NB4 (cell line): ENCODE measurements around the gene OR6C65.
"Not testable (repeated sequence)": the region's sequence is repeated elsewhere in the genome, so short reads cannot be mapped to it uniquely, and the experiment has no call there.

Experiments
- POLR2A ChIP-seq: IDR thresholded peaks from 2 replicates; pipeline ENCODE4 v1.6.1; 2011; ENCODE audit warnings: mild to moderate bottlenecking; ENCODE audit not compliant: insufficient read length; ENCODE audit errors: extremely low read depth
- TF ChIP-seq, protein P1 (sequence below): IDR thresholded peaks from one replicate; pipeline ENCODE4 v1.5.1; 2012; ENCODE audit warnings: low read depth, low read length
- TF ChIP-seq, protein P2 (sequence below): IDR thresholded peaks from 2 replicates; pipeline ENCODE4 v1.6.1; 2011; ENCODE audit warnings: low read depth, low read length

DNA sequence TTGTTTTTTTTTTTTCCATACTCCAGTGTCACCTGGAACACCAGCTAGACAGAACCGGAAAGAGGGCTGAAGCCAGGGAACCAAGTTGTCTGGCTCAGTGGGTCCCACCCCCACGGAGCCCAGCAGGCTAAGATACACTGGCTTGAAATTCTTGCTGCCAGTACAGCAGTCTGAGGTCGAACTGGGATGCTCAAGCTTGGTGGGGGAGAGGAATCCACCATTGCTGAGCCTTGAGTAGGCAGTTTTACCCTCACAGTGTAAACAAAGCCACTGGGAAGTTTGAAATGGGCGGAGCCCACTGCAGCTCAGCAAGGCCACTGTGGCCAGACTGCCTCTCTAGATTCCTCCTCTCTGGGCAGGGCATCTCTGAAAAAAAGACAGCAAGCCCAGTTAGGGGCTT is 45.0 kb upstream of the OR6C65 start:
- TF ChIP-seq, protein P1, sequence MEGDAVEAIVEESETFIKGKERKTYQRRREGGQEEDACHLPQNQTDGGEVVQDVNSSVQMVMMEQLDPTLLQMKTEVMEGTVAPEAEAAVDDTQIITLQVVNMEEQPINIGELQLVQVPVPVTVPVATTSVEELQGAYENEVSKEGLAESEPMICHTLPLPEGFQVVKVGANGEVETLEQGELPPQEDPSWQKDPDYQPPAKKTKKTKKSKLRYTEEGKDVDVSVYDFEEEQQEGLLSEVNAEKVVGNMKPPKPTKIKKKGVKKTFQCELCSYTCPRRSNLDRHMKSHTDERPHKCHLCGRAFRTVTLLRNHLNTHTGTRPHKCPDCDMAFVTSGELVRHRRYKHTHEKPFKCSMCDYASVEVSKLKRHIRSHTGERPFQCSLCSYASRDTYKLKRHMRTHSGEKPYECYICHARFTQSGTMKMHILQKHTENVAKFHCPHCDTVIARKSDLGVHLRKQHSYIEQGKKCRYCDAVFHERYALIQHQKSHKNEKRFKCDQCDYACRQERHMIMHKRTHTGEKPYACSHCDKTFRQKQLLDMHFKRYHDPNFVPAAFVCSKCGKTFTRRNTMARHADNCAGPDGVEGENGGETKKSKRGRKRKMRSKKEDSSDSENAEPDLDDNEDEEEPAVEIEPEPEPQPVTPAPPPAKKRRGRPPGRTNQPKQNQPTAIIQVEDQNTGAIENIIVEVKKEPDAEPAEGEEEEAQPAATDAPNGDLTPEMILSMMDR: not testable (repeated sequence)
- TF ChIP-seq, protein P2, sequence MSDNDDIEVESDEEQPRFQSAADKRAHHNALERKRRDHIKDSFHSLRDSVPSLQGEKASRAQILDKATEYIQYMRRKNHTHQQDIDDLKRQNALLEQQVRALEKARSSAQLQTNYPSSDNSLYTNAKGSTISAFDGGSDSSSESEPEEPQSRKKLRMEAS: not testable (repeated sequence)
- TF ChIP-seq POLR2A: not testable (repeated sequence)
